Stomach (tissue), 9 donors: ENCODE measurements around the gene DENND1B. TPM values are rescaled to one million over a fixed set of nuclear protein-coding genes. Genes with fewer than 3 reads are reported as not detected.

Experiments
- DNase-seq, 2 donors: peaks; one replicate each; pipeline versions ENCODE4 v3.0.0 to v3.0.0-alpha.2; 2013 to 2019
- H3K27ac ChIP-seq, 5 donors: fragments of 200-600 bp in 4 of 5; sonication (generic) in 4 of 5; one replicate each; pipeline ENCODE4 v1.5.1; 2013 to 2019; ENCODE audit warnings: mild to moderate bottlenecking in 1 of 5, moderate library complexity in 1 of 5
- H3K27me3 ChIP-seq, 3 donors: fragments of 200-600 bp; sonication (generic); one replicate each; pipeline ENCODE4 v1.5.1; 2017 to 2019; ENCODE audit warnings: mixed run types in 1 of 3
- H3K36me3 ChIP-seq, 4 donors: fragments of 200-600 bp; sonication (generic); 1 replicate in 3 of 4; 2 replicates in 1 of 4; pipeline ENCODE4 v1.5.1; 2016 to 2019
- H3K4me1 ChIP-seq, 4 donors: fragments of 200-600 bp; sonication (generic); one replicate each; pipeline ENCODE4 v1.5.1; 2016 to 2019
- H3K4me3 ChIP-seq, 4 donors: fragments of 200-600 bp; sonication (generic) in 3 of 4; one replicate each; pipeline ENCODE4 v1.5.1; 2016 to 2019; ENCODE audit warnings: mild to moderate bottlenecking in 1 of 4
- H3K9me3 ChIP-seq, 4 donors: fragments of 200-600 bp; sonication (generic); one replicate each; pipeline ENCODE4 v1.5.1; 2016 to 2019
- EP300 ChIP-seq: sonication (generic); formaldehyde crosslinking; IDR thresholded peaks from one replicate; pipeline ENCODE4 v1.6.1; 2017; ENCODE audit warnings: antibody characterized with exemption
- POLR2A ChIP-seq, 4 donors: fragments of 450-650 bp; IDR thresholded peaks; one replicate each; pipeline ENCODE4 v1.6.1; 2016; ENCODE audit warnings: antibody characterized with exemption in 4 of 4, control low read depth in 2 of 4, mild to moderate bottlenecking in 1 of 4, moderate library complexity in 1 of 4
- POLR2AphosphoS5 ChIP-seq, 3 donors: sonication (generic); formaldehyde crosslinking; IDR thresholded peaks; one replicate each; pipeline ENCODE4 v1.6.1; 2016; ENCODE audit warnings: antibody characterized with exemption in 3 of 3
- WGBS, 5 donors: extraction: QIAGEN DNeasy Blood & Tissue Kit in 3 of 5; methylation state at CpG; one replicate each; pipeline versions ENCODE4 v1.1.5 to v1.1.7; 2013 to 2018; 5-methylcytosine and 5-hydroxymethylcytosine counted together
- intact Hi-C: fragments of 100-400 bp; cut with DNase I; formaldehyde crosslinking; loops from one replicate; pipeline ENCODE4 v1.15.1; 2023; ENCODE audit warnings: low total_unique reads
- polyA plus RNA-seq, 3 donors: library from polyadenylated mRNA; stranded (reverse); fragments of 200-250 nt; gene quantifications; one replicate each; pipeline ENCODE4 v1.2.3, GENCODE V29; 2013
- total RNA-seq, 5 donors: library from RNA; depleted of rRNA; stranded (reverse); fragments of >200 nt; gene quantifications; one replicate each; pipeline versions ENCODE4 v1.1.0 to v1.2.3, GENCODE V29; 2014 to 2016
- TF ChIP-seq, protein P1 (sequence below), 7 experiments: fragments of 450-650 bp in 4 of 7; fragments of 200-600 bp in 3 of 7; sonication (generic) in 3 of 7; IDR thresholded peaks; one replicate each; pipeline ENCODE4 v1.5.1; 2016 to 2019; ENCODE audit warnings: antibody characterized with exemption in 7 of 7, control low read depth in 2 of 7, mild to moderate bottlenecking in 1 of 7
- donor health status: healthy with polysubstance abuse.
- donor health status: Bipolar disorder and iron deficiency.
- donor health status: healthy.

The DENND1B gene
- total and polyA plus RNA-seq, 8 donors, result 2.9 to 435 (median 13.7) TPM

DNA sequence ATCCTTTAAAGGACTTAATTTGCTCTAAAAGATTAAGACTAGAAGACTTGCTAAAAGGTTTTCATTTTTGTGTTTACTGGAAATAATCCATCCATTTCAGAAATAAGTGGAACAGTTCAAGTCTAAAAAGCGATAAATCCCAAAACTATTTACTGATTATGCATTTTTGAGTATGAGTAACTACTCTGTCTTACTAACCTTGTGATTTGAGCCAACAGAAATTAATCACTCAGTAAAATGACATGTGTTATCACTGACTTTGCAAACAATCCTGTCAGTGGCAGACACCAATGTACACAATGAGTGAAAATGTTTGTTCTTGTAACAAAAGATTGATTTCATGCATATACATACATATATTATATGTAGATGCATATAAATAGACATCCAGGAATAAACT lies 218.0 kb downstream of the DENND1B start:
- WGBS, 5 donors, result 19 to 52% (median 26%) methylated on average over 1 of the region's 1 CpG
- TF ChIP-seq POLR2A (IDR thresholded peaks at IDR 0.05) (no peak), POLR2AphosphoS5 (IDR thresholded peaks at IDR 0.05) (peak in 1 of 3 donors; percentile 32)
- intact Hi-C loops, result no loop called here
- DNase-seq, result peak in 1 of 2 donors; percentile 14
- Histone ChIP-seq H3K36me3 (peaks cover 0 to under 1% (median 0%) of the 10 kb centered on the region in 4 donors), H3K4me1 (peaks cover 0 to 12% (median 4%) of the 10 kb centered on the region in 4 donors), H3K27me3 (no peaks in the 10 kb centered on the region), H3K9me3 (no peaks in the 10 kb centered on the region), H3K27ac (no peak overlapping the region), H3K4me3 (no peak overlapping the region)

DNA sequence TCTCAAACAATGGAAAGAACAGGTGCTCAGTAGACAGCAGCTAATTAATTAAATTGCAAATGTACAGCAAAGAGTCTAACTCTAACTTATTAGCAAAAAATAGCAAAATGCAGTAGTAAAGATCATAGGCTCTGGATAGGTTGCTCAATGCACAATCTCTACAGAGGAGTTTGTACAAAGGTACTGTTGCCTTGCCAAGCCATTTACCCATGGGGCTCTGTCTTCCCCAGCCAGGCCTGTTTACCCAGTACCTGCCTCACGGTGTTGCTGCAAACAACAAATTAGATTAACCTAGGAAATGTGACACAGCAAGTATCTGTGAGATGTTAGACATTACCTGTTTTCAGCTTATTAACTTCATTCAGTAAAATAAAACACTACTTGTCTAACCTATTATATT lies 222.0 kb downstream of the DENND1B start:
- WGBS, 5 donors, result 0 to 28% (median 0%) methylated on average over 1 of the region's 1 CpG
- H3K9me3 ChIP-seq, result no peaks in the 10 kb centered on the region
- no peaks in the 10 kb centered on the region for H3K36me3 ChIP-seq
- TF ChIP-seq EP300, result no peak
- TF ChIP-seq, protein P1, sequence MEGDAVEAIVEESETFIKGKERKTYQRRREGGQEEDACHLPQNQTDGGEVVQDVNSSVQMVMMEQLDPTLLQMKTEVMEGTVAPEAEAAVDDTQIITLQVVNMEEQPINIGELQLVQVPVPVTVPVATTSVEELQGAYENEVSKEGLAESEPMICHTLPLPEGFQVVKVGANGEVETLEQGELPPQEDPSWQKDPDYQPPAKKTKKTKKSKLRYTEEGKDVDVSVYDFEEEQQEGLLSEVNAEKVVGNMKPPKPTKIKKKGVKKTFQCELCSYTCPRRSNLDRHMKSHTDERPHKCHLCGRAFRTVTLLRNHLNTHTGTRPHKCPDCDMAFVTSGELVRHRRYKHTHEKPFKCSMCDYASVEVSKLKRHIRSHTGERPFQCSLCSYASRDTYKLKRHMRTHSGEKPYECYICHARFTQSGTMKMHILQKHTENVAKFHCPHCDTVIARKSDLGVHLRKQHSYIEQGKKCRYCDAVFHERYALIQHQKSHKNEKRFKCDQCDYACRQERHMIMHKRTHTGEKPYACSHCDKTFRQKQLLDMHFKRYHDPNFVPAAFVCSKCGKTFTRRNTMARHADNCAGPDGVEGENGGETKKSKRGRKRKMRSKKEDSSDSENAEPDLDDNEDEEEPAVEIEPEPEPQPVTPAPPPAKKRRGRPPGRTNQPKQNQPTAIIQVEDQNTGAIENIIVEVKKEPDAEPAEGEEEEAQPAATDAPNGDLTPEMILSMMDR (IDR thresholded peaks at IDR 0.05), result no peak
- no peak for TF ChIP-seq POLR2A (IDR thresholded peaks at IDR 0.05)
- no peak for TF ChIP-seq POLR2AphosphoS5 (IDR thresholded peaks at IDR 0.05)
- no peaks in the 10 kb centered on the region for H3K27me3 ChIP-seq
- peak in 1 of 2 donors; percentile 3 for DNase-seq
- no peak overlapping the region for H3K27ac ChIP-seq
- peaks cover 0 to 12% (median 2%) of the 10 kb centered on the region in 4 donors for H3K4me1 ChIP-seq
- intact Hi-C loops, result no loop called here
- no peak overlapping the region for H3K4me3 ChIP-seq

DNA sequence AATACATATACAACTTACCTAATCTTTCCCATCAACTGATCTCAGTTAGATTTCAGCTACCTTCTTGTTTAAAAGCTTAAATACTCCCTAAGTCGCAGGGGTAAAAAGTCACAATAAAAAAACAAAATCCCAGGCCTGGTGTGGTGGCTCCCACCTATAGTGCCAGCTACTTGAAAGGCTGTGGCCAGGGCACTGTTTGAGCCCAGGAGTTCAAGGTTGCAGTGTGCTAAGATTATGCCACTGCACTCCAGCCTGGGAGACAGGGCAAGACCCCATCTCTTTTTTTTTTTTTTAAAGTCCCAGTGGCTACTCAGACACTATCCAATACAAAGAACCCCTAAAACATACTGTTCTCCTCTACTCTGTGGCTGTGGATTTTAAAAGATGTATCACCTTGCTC lies 228.3 kb downstream of the DENND1B start:
- Histone ChIP-seq H3K36me3 (peaks cover 0 to 8% (median 6%) of the 10 kb centered on the region in 4 donors), H3K9me3 (no peaks in the 10 kb centered on the region), H3K27me3 (no peaks in the 10 kb centered on the region), H3K27ac (no peak overlapping the region), H3K4me1 (no peaks in the 10 kb centered on the region), H3K4me3 (no peak overlapping the region)
- DNase-seq, result no peak
- intact Hi-C loops, result no loop called here
- TF ChIP-seq EP300 (no peak), POLR2AphosphoS5 (IDR thresholded peaks at IDR 0.05) (no peak), POLR2A (IDR thresholded peaks at IDR 0.05) (no peak)
- TF ChIP-seq, protein P1 (IDR thresholded peaks at IDR 0.05), result no peak
- 94 to 100% (median 96%) methylated on average over 1 of the region's 1 CpG for WGBS, 5 donors

DNA sequence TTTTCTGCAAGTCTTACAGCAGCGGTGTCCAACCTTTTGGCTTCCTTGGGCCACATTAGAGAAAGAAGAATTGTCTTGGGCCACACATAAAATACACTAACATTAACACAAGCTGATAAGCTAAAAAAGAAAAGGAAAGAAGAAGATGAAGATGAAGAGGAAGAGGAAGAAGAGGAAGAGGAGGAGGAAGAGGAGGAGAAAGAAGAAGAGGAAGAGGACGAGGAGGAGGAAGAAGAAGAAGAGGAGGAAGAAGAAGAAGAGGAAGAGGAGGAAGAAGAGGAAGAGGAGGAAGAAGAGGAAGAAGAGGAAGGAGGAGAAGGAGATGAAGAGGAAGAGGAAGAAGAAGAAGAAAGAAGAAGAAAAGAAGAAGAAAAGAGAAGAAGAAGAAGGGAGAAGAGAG lies 230.7 kb downstream of the DENND1B start:
- TF ChIP-seq POLR2A (IDR thresholded peaks at IDR 0.05), result no peak
- no peak for TF ChIP-seq POLR2AphosphoS5 (IDR thresholded peaks at IDR 0.05)
- TF ChIP-seq EP300, result no peak
- TF ChIP-seq, protein P1 (IDR thresholded peaks at IDR 0.05), result no peak
- Histone ChIP-seq H3K27me3 (no peaks in the 10 kb centered on the region), H3K4me3 (no peak overlapping the region), H3K36me3 (peaks cover 0 to 11% (median 8%) of the 10 kb centered on the region in 4 donors), H3K4me1 (no peaks in the 10 kb centered on the region), H3K27ac (no peak overlapping the region), H3K9me3 (no peaks in the 10 kb centered on the region)
- WGBS, 5 donors, result 93 to 97% (median 94%) methylated on average over 2 of the region's 2 CpGs
- no peak for DNase-seq
- intact Hi-C loops, result no loop called here

DNA sequence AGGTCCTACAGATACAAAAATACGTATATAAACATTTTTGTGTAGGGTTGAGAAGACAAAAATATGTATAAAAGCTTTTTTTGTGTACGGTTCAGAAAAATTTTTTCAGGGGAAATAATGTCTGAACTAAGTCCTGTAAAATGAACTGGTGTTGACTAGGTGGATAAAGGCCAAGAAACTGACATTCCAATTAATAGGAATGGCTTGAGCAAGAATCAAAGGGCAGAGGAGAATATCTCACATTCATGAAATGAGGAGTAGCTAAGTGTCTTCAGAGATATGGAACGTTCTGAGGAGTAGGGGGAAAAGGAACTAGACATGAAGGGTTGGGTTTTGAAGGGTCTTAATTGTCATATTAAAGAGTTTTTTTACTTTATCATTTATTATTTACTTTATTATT lies 231.2 kb downstream of the DENND1B start:
- DNase-seq, result no peak
- intact Hi-C loops, result no loop called here
- Histone ChIP-seq H3K4me3 (no peak overlapping the region), H3K9me3 (no peaks in the 10 kb centered on the region), H3K27ac (no peak overlapping the region), H3K4me1 (no peaks in the 10 kb centered on the region), H3K36me3 (peaks cover 0 to 15% (median 12%) of the 10 kb centered on the region in 4 donors), H3K27me3 (no peaks in the 10 kb centered on the region)
- TF ChIP-seq, protein P1 (IDR thresholded peaks at IDR 0.05), result no peak
- TF ChIP-seq POLR2AphosphoS5 (IDR thresholded peaks at IDR 0.05) (no peak), EP300 (no peak), POLR2A (IDR thresholded peaks at IDR 0.05) (no peak)
- 86 to 93% (median 92%) methylated on average over 3 of the region's 3 CpGs for WGBS, 5 donors
